ENCODE measurements around the gene ARHGEF11.

The ARHGEF11 gene

DNA sequence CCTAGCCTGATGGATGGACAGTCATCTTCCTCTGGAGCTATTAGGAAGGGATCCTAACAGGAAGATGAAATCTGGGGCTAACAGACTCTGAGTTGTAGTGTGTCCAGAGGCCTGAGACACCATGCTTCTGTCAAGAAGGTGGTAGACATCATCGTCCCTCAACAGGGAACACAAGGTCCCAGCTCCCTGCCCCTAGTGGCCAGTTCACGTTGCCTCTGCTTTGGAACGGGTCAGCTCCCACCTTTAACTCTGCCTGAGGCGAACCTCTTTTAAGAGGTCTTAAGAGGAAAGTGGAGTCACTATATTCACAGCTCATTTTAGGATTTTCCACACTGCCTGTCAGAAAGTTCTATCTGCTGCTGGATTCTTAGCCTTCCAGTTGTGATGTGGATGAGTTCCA lies 96.8 kb downstream of the ARHGEF11 start:
- ATAC-seq: no peak

DNA sequence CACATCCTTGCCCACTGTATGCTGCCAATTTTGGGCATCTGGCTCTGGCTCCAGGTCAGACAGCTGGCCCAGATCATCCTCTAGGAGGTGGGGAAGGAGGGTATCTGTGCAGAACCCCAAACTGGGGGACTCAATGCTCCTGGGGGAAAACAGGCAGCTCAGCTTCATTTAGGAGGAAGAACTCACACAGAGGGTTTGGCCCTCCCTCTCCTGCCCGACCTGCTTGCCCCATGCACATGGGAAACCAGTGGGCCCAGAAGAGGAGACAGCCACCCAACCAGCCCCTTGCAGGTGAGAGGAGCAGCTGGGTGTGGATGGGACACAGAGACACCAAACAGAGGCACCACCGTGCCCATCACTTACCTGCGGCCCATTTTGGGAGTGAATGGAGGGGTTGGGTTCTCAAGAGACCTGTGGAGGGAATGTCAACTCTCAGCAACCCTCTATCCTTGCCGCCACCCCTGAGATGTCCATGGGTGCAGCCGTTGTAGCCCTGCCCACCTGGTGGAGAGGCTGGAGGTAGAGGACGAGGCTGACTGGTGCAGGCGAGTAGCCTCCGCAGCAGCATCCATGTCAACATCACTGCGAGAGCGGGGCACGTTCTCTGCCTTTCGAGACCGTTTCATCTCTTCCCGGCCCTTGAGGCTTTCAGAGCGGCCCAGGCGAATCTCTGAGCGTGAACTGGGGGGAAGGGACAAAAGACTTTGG lies 97.6 kb downstream of the ARHGEF11 start:
- ATAC-seq: no peak

DNA sequence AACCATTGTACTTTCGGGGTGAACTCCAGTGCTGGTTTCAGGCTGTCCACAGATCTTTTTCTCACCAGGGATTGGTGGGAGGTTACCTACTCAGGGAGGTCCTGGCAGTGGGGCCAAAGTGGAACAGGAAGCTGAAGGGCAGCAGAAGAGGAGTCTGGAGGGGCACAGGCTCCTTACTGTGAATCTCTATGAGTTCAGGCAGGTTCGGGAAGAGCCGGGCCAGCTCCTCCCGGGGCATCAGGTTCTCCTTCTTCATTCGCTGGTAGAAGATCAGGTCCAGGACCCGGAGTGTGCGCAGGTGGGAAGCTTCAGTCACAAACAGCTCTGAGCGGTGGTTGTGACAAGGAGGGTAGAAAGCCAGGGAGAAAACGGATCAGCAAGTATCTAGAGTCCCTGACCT lies 98.4 kb downstream of the ARHGEF11 start:
- no peak for ATAC-seq

- ATAC-seq: no peak
These were observed 99.5 kb downstream of the ARHGEF11 start for GRCh38 chr1:156945881-156946661.

DNA sequence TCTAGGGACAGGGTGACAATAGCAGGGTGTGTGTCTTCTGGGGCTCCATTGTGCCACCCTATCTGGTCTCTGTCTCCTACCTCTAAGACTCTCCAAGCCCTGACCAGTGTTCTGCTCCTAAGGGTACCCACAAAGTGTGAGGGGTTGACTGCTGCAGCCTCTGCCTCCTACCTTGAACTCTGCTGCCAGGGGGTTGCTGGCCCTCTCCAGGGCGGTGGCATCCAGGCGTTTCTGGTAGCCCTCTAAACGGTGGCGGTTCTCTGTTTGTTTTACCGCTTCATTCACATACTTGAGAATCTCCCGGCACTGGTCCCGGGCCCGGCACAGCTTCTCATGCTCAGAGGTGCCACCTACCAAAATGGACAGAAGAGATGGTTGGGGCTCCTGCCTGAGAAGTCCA lies 100.7 kb downstream of the ARHGEF11 start:
- no peak for ATAC-seq

GRCh38 chr1:156944268-156944667 lies 101.3 kb downstream of the ARHGEF11 start:
- ATAC-seq: no peak

DNA sequence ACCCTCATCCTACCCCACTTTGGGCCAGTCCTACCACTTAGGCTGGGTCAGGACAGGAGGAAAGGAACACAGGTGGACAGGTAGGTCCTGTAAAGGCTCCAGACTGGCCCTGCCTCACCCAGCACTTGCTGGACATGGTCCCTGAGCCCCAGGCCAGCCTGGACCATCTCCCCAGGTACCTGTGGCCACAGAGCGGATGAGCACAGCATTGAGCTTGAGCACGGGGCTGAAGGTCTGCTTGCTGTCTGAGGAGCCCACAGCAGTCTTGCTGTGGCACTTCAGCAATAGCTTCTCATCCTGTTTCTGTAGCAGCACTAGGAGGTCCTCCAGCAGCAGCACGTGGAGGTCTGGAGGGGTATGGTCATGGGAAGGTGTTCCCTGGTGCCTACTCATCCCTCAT lies 101.8 kb downstream of the ARHGEF11 start:
- ATAC-seq: no peak

- ATAC-seq: no peak
These were observed 103.0 kb downstream of the ARHGEF11 start for GRCh38 chr1:156942576-156942975.

DNA sequence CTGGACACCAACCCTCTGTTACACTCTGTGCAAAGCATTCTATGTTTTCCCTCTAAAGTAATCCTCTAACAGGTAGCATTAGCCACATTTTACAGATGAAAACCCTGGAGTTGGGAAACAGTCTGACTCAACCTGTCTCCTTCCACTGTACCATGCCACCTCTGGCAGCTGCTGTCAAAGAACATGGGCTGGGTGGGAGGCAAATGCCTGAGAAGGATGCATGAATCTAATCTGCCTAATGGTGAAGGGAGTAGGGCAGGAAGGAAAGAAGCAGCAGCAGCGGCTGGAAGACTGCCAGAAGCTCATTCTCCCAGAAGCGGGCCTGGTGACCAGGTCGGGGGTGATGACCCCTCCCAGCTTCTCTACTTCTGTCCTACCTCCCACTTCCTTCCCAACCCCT lies 103.4 kb downstream of the ARHGEF11 start:
- no peak for ATAC-seq

- no peak for ATAC-seq
These were observed 103.9 kb downstream of the ARHGEF11 start for GRCh38 chr1:156941675-156942074.

GRCh38 chr1:156939786-156940334 lies 105.7 kb downstream of the ARHGEF11 start:
- ATAC-seq: no peak

- ATAC-seq: no peak
These were observed 106.7 kb downstream of the ARHGEF11 start for GRCh38 chr1:156938813-156939212.

GRCh38 chr1:156937883-156938282 lies 107.7 kb downstream of the ARHGEF11 start:
- no peak for ATAC-seq

DNA sequence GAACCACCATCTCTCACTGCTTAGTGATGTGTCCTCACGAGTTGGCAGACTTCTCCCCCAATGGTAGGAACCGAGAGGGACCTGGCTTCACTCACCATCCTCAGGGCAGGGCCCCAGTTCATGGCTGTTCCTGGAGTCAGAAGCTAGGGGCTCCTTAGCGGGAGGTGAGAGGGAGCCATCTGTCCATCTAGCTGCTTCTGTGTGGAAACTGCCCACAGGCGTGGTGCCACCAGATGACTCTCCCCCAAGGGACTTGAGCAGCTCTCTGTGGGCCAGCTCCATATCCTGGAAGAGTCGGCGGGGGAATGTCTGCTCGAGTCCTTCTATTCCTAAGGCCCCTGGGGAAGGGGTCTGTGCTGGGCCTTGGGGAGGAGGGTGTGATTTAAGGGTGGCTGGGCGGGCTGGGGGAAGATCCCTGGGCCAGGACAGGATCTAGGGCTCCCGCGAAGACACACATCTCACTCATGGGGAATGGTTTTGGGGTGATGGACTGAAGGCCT lies 108.8 kb downstream of the ARHGEF11 start:
- ATAC-seq: no peak

GRCh38 chr1:156936191-156936590 lies 109.4 kb downstream of the ARHGEF11 start:
- ATAC-seq: no peak

GRCh38 chr1:156935505-156936128 lies 109.9 kb downstream of the ARHGEF11 start:
- ATAC-seq: no peak

GRCh38 chr1:156933136-156933535 lies 112.4 kb downstream of the ARHGEF11 start:
- no peak for ATAC-seq

DNA sequence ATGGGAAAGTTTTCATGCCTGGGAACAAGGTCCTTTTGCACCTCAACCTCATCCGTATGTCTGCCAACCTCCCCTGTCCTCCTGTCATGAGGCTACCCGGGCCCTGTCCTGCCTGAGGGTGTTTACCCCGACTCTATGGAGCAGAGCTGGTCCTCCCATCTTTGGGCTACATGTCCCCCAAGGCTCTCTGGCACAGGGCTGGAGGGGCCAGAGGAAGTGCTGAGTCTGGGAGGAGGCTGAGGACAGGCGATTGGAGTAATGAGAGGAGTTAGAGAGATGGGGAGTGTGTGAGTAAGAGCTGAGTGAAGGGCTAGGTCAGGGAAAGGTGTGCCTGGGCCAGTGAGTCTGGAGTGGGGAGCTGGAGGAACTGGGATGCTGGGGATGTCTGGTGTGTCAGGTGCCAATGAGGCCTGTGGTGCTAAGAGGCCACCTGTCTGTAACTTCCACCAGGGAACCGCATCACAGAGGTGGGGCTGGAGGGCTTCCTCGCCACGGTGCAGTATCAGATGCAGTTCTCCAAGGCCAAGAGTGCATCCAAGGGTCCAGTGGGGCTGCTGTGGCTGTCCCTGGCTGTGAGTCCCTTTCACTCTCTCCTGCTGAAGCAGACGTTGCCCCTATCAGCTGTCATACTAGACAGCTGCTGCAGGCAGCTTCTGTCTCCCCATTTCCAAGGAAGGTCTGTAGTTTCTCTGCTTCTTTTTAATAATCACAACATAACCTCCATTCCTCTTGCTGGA lies 113.4 kb downstream of the ARHGEF11 start:
- no peak for ATAC-seq

GRCh38 chr1:156931211-156931952 lies 114.2 kb downstream of the ARHGEF11 start:
- no peak for ATAC-seq

DNA sequence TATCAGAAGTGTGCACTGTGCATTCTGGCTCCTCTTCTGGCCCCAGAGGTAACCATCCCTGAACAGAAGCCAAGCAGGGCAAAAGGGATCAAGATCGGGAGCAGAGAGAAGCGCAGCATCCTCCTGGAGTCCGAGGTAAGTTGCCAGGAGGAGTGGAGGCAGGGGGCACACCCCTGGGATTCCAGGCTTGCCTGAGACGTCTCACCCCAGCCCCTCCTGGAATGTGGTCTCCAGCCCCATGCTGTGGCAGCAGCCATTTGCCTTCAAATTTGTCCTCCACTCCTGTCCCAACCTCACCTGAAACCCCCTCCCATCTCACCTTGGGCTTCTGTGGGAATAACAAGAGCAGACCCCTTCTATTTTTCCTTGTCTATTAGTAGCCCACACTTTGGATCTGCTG lies 115.1 kb downstream of the ARHGEF11 start:
- no peak for ATAC-seq

DNA sequence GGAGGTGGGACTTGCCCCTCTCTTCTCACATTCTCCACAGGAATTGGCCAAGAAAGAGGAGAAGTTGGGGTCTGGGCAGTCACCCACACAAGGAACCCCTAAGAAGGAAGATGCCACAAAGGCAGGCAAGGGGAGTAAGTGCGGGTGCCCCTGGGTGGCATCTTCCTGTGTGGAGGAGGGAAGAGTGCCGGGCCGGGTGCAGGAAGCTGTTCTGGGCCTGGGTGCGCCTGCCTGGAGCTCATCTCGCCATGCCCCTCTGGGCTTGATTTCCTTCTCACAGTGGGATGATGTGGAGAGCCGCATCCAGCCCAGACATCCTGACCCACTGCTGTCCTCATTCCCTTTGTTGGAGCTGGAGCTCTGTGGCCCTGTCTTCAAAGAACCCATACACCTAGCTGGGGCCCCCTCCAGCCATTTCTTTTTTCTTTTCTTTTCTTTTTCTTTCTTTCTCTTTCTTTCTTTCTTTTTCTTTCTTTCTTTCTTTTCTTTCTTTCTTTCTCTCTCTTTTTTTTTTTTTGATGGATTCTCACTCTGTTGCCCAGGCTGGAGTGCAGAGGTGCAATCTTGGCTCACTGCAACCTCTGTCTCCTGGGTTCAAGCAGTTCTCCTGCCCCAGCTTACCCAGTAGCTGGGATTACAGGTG lies 115.8 kb downstream of the ARHGEF11 start:
- ATAC-seq: no peak

All from activated CD4-positive, CD25-positive, alpha-beta regulatory T cell treated with anti-CD3 and anti-CD28 coated beads, Interleukin-2, amount 50 U/mL, for 24 hours (primary cell).